K562 (cell line): ENCODE results near the gene MXRA7. TPM values are rescaled to one million over a fixed set of nuclear protein-coding genes. Genes with fewer than 3 reads are reported as not detected.
A peak's percentile ranks its signal among the peaks of the same experiment; 100 is the strongest.

Experiments
- BRD9 ChIP-seq: fragments of 450-650 bp; IDR thresholded peaks from 2 replicates; pipeline ENCODE4 v1.6.1; 2018; ENCODE audit warnings: low read depth; ENCODE audit not compliant: partially characterized antibody
- CCNT2 ChIP-seq: IDR thresholded peaks from 2 replicates; pipeline ENCODE4 v1.6.1; 2011; ENCODE audit warnings: borderline replicate concordance, low read depth, mild to moderate bottlenecking, moderate library complexity, mixed read lengths, low read length; ENCODE audit not compliant: insufficient read length; ENCODE audit errors: extremely low read depth
- E2F1 ChIP-seq: sonication (generic); formaldehyde crosslinking; IDR thresholded peaks from 2 replicates; pipeline ENCODE4 v1.8.1; 2023; ENCODE audit warnings: mild to moderate bottlenecking, missing genetic modification reagents, moderate library complexity
- EP300 ChIP-seq: IDR thresholded peaks from 2 replicates; pipeline ENCODE4 v1.6.1; 2012; ENCODE audit warnings: low read length, improper control_type of control experiment
- EP400 ChIP-seq: fragments of 450-650 bp; IDR thresholded peaks from 2 replicates; pipeline ENCODE4 v1.6.1; 2017; ENCODE audit warnings: antibody characterized with exemption, mild to moderate bottlenecking, moderate library complexity
- FOXJ2 ChIP-seq: fragments of 200-800 bp; sonication (Bioruptor generic); IDR thresholded peaks from 2 replicates; pipeline ENCODE4 v1.6.1; 2016; ENCODE audit warnings: missing genetic modification characterization, missing compliant biosample characterization
- FOXK2 ChIP-seq, 2 experiments: fragments of 450-650 bp; IDR thresholded peaks in 1 of 2; conservative IDR thresholded peaks in 1 of 2; 2 replicates each; pipeline ENCODE4 v1.6.1; 2016; ENCODE audit warnings: low read depth in 2 of 2, mild to moderate bottlenecking in 1 of 2
- FOXM1 ChIP-seq, 2 experiments: fragments of 450-650 bp in 1 of 2; sonication (generic) in 1 of 2; formaldehyde crosslinking in 1 of 2; IDR thresholded peaks; 2 replicates each; pipeline versions ENCODE4 v1.6.1 to v1.9.0; 2017 to 2022; ENCODE audit warnings: low read depth in 2 of 2, mild to moderate bottlenecking in 2 of 2, missing genetic modification reagents in 1 of 2, moderate library complexity in 1 of 2
- GABPA ChIP-seq: fragments of 200-800 bp; sonication (Bioruptor generic); conservative IDR thresholded peaks from 2 replicates; pipeline ENCODE4 v1.6.1; 2016; ENCODE audit warnings: low read depth, missing genetic modification characterization, missing compliant biosample characterization
- POLR2A ChIP-seq: fragments of 450-650 bp; conservative IDR thresholded peaks from 2 replicates; pipeline ENCODE4 v1.6.1; 2016
- PTRF ChIP-seq: fragments of 450-650 bp; IDR thresholded peaks from 2 replicates; pipeline ENCODE4 v1.6.1; 2016; ENCODE audit warnings: mild to moderate bottlenecking, missing genetic modification characterization, missing compliant biosample characterization
- RAD21 ChIP-seq, 2 experiments: fragments of 250-450 bp in 1 of 2; fragments of 450-650 bp in 1 of 2; sonication (Bioruptor Pico) in 1 of 2; formaldehyde crosslinking in 1 of 2; IDR thresholded peaks in 1 of 2; conservative IDR thresholded peaks in 1 of 2; 2 replicates each; pipeline versions ENCODE4 v1.4.0 to v1.8.0; 2020 to 2022; ENCODE audit warnings: mild to moderate bottlenecking in 2 of 2, moderate library complexity in 1 of 2
- TEAD4 ChIP-seq, 2 experiments: sonication (generic) in 1 of 2; formaldehyde crosslinking in 1 of 2; IDR thresholded peaks; 2 replicates each; pipeline versions ENCODE4 v1.6.1 to v1.8.0; 2012 to 2022; ENCODE audit warnings: borderline replicate concordance in 1 of 2, inconsistent platforms in 1 of 2, low read length in 1 of 2, mild to moderate bottlenecking in 1 of 2, missing genetic modification reagents in 1 of 2
- ZBTB9 ChIP-seq: fragments of 450-650 bp; formaldehyde crosslinking; IDR thresholded peaks from 2 replicates; pipeline ENCODE4 v1.4.0; 2020; ENCODE audit warnings: mild to moderate bottlenecking, moderate library complexity
- ZNF280A ChIP-seq: fragments of 450-650 bp; IDR thresholded peaks from 2 replicates; pipeline ENCODE4 v1.6.1; 2018; ENCODE audit warnings: mild to moderate bottlenecking, low read depth; ENCODE audit not compliant: partially characterized antibody
- ZNF436 ChIP-seq: fragments of 250-450, 450-650 bp; sonication (Bioruptor Pico); formaldehyde crosslinking; IDR thresholded peaks from 2 replicates; pipeline ENCODE4 v1.7.0; 2020; ENCODE audit warnings: mild to moderate bottlenecking
- polyA plus RNA-seq, 8 experiments: library from polyadenylated mRNA; depleted of rRNA in 4 of 8; stranded (reverse) in 5 of 8; unstranded in 3 of 8; fragments of >200 nt; fragmentation: Nextera tagmentation in 2 of 8; fragmentation: Illumina TruSeq in 1 of 8; extraction: Ambion mirVana in 2 of 8; extraction: Trizol in 1 of 8; gene quantifications; 2 replicates each; pipeline versions ENCODE4 v1.2.1 to v1.2.3, GENCODE V29; 2011 to 2014; ENCODE audit warnings: inconsistent platforms in 1 of 8, missing spikeins in 1 of 8
- total RNA-seq, 7 experiments: library from RNA; depleted of rRNA in 6 of 7; stranded (reverse); fragments of >200 nt in 6 of 7; fragmentation: Illumina TruSeq in 2 of 7; extraction: Trizol in 2 of 7; gene quantifications; 2 replicates each; pipeline versions ENCODE4 v1.2.1 to v1.2.3, GENCODE V29; 2011 to 2021; ENCODE audit warnings: low replicate concordance in 1 of 7
- TF ChIP-seq, protein P1 (sequence below), 3 experiments: fragments of 200-800 bp in 1 of 3; fragments of 250-450 bp in 1 of 3; fragments of 450-650 bp in 1 of 3; sonication (Bioruptor Pico) in 1 of 3; sonication (Bioruptor generic) in 1 of 3; formaldehyde crosslinking in 1 of 3; IDR thresholded peaks; 2 replicates each; pipeline versions ENCODE4 v1.6.1 to v1.8.0; 2016 to 2022; ENCODE audit warnings: mild to moderate bottlenecking in 2 of 3, missing genetic modification characterization in 2 of 3, missing compliant biosample characterization in 1 of 3, moderate library complexity in 1 of 3

MXRA7 gene
- total and polyA plus RNA-seq, 9 of the 15 experiments (the other 6 are each of a cell fraction or from before 2014, with no cell fraction given), result 2.6 to 38.4 (median 14.3) TPM

GRCh38 chr17:76640550-76641380 lies 70.0 kb downstream of the MXRA7 start (continued):
- TF ChIP-seq FOXM1 (IDR thresholded peaks at IDR 0.05; ENCODE audit: low read depth) (peak; percentile 85), FOXM1 (CRISPR knock-in tag; IDR thresholded peaks at IDR 0.05; ENCODE audit: low read depth) (no peak), EP300 (peak; percentile 97), GABPA (peak; percentile 20; the same call in 1 of the 2 replicates), TEAD4 (IDR thresholded peaks at IDR 0.05; ENCODE audit: low read length) (peak; percentile 95), TEAD4 (CRISPR knock-in tag; IDR thresholded peaks at IDR 0.05; ENCODE audit: borderline replicate concordance) (no peak), POLR2A (no peak), PTRF (tag) (no peak), ZNF436 (CRISPR knock-in tag) (no peak), ZNF280A (no peak), E2F1 (CRISPR knock-in tag) (no peak; the same call in 1 of the 2 replicates), EP400 (peak; percentile 87), FOXK2 (conservative IDR thresholded peaks at IDR 0.05 in 1 of 2, IDR thresholded peaks at IDR 0.05 in 1 of 2; ENCODE audit: low read depth in 2 of 2) (peak in 1 of 2 experiments; percentile 45; a peak in 3 of 4 replicates), RAD21 (CRISPR knock-in tag; conservative IDR thresholded peaks at IDR 0.05 in 1 of 2, IDR thresholded peaks at IDR 0.05 in 1 of 2) (0 out of 4 replicates have a peak, but pooled peaks of 1 of the 2 experiments have one; percentile 11), FOXJ2 (peak; percentile 59; the same call in 1 of the 2 replicates), CCNT2 (peak; percentile 71), ZBTB9 (CRISPR knock-in tag) (peak; percentile 50; the same call in 1 of the 2 replicates), BRD9 (peak; percentile 84)
- TF ChIP-seq, protein P1, sequence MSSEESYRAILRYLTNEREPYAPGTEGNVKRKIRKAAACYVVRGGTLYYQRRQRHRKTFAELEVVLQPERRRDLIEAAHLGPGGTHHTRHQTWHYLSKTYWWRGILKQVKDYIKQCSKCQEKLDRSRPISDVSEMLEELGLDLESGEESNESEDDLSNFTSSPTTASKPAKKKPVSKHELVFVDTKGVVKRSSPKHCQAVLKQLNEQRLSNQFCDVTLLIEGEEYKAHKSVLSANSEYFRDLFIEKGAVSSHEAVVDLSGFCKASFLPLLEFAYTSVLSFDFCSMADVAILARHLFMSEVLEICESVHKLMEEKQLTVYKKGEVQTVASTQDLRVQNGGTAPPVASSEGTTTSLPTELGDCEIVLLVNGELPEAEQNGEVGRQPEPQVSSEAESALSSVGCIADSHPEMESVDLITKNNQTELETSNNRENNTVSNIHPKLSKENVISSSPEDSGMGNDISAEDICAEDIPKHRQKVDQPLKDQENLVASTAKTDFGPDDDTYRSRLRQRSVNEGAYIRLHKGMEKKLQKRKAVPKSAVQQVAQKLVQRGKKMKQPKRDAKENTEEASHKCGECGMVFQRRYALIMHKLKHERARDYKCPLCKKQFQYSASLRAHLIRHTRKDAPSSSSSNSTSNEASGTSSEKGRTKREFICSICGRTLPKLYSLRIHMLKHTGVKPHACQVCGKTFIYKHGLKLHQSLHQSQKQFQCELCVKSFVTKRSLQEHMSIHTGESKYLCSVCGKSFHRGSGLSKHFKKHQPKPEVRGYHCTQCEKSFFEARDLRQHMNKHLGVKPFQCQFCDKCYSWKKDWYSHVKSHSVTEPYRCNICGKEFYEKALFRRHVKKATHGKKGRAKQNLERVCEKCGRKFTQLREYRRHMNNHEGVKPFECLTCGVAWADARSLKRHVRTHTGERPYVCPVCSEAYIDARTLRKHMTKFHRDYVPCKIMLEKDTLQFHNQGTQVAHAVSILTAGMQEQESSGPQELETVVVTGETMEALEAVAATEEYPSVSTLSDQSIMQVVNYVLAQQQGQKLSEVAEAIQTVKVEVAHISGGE (CRISPR knock-in tag; IDR thresholded peaks at IDR 0.05), result peak in 1 of 3 experiments; percentile 79; a peak in 2 of 6 replicates
